H9 (cell line): ENCODE measurements around the gene ATP13A4. TPM values are rescaled to one million over a fixed set of nuclear protein-coding genes. Genes with fewer than 3 reads are reported as not detected.
A peak's percentile ranks its signal among the peaks of the same experiment; 100 is the strongest.
"Not testable (repeated sequence)": the region's sequence is repeated elsewhere in the genome, so short reads cannot be mapped to it uniquely, and the experiment has no call there.

Experiments
- DNase-seq: peaks from one replicate; pipeline ENCODE4 v3.0.0-alpha.2; 2017
- H2AFZ ChIP-seq: one replicate; pipeline ENCODE4 v1.6.1; 2013; ENCODE audit warnings: mild to moderate bottlenecking, low read length, control low read depth, moderate library complexity
- H2AK5ac ChIP-seq: 2 replicates; pipeline ENCODE4 v1.6.1; 2013; ENCODE audit warnings: low read length, control low read depth, mixed read lengths; ENCODE audit not compliant: insufficient read length
- H2BK120ac ChIP-seq: one replicate; pipeline ENCODE4 v1.6.1; 2013; ENCODE audit warnings: low read depth, mild to moderate bottlenecking, low read length, control low read depth, inconsistent platforms; ENCODE audit not compliant: poor library complexity, severe bottlenecking
- H2BK12ac ChIP-seq: 2 replicates; pipeline ENCODE4 v1.6.1; 2013; ENCODE audit warnings: low read length, control low read depth, mixed read lengths, low read depth; ENCODE audit not compliant: insufficient read length
- H2BK15ac ChIP-seq: 2 replicates; pipeline ENCODE4 v1.6.1; 2013; ENCODE audit warnings: low read depth, low read length, control low read depth
- H2BK20ac ChIP-seq: one replicate; pipeline ENCODE4 v1.6.1; 2013; ENCODE audit warnings: low read depth, mild to moderate bottlenecking, low read length, control low read depth, inconsistent platforms; ENCODE audit not compliant: poor library complexity, severe bottlenecking
- H2BK5ac ChIP-seq: 2 replicates; pipeline ENCODE4 v1.6.1; 2013; ENCODE audit warnings: low read length, control low read depth, mixed read lengths; ENCODE audit not compliant: insufficient read length
- H3K14ac ChIP-seq: 2 replicates; pipeline ENCODE4 v1.6.1; 2013; ENCODE audit warnings: low read length, control low read depth; ENCODE audit not compliant: insufficient read depth
- H3K18ac ChIP-seq: 2 replicates; pipeline ENCODE4 v1.6.1; 2013; ENCODE audit warnings: low read depth, mild to moderate bottlenecking, mixed read lengths, low read length, control low read depth; ENCODE audit not compliant: insufficient read length
- H3K23ac ChIP-seq: 2 replicates; pipeline ENCODE4 v1.6.1; 2013; ENCODE audit warnings: low read length, control low read depth, mixed read lengths, low read depth; ENCODE audit not compliant: insufficient read length
- H3K23me2 ChIP-seq: 2 replicates; pipeline ENCODE4 v1.6.1; 2013; ENCODE audit warnings: low read depth, mild to moderate bottlenecking, mixed read lengths, low read length, control low read depth; ENCODE audit not compliant: insufficient read length, poor library complexity, severe bottlenecking
- H3K27ac ChIP-seq: 2 replicates; pipeline ENCODE4 v1.5.1; 2013; ENCODE audit warnings: low read length, control low read depth, mixed read lengths, low read depth; ENCODE audit not compliant: insufficient read length
- H3K27me3 ChIP-seq: 2 replicates; pipeline ENCODE4 v1.6.1; 2013; ENCODE audit warnings: low read length, control low read depth, inconsistent platforms; ENCODE audit not compliant: insufficient read depth
- H3K4ac ChIP-seq: 2 replicates; pipeline ENCODE4 v1.6.1; 2013; ENCODE audit warnings: low read depth, mild to moderate bottlenecking, control low read depth, inconsistent platforms, low read length, moderate library complexity
- H3K4me1 ChIP-seq: 2 replicates; pipeline ENCODE4 v1.6.1; 2013; ENCODE audit warnings: low read length, control low read depth, inconsistent platforms; ENCODE audit not compliant: insufficient read depth
- H3K4me2 ChIP-seq: 2 replicates; pipeline ENCODE4 v1.6.1; 2013; ENCODE audit warnings: low read length, control low read depth, mixed read lengths; ENCODE audit not compliant: insufficient read length, insufficient read depth
- H3K56ac ChIP-seq: 2 replicates; pipeline ENCODE4 v1.6.1; 2013; ENCODE audit warnings: low read depth, mild to moderate bottlenecking, mixed read lengths, low read length, control low read depth; ENCODE audit not compliant: insufficient read length
- H3K79me1 ChIP-seq: 2 replicates; pipeline ENCODE4 v1.6.1; 2013; ENCODE audit warnings: low read depth, mild to moderate bottlenecking, moderate library complexity, low read length, control low read depth, inconsistent platforms; ENCODE audit not compliant: insufficient read depth, poor library complexity, severe bottlenecking
- H3K79me2 ChIP-seq: 2 replicates; pipeline ENCODE4 v1.6.1; 2013; ENCODE audit warnings: low read length, control low read depth, inconsistent platforms; ENCODE audit not compliant: insufficient read depth
- H3K9ac ChIP-seq: 2 replicates; pipeline ENCODE4 v1.6.1; 2013; ENCODE audit warnings: low read length, control low read depth, mixed read lengths; ENCODE audit not compliant: insufficient read length; ENCODE audit errors: extremely low read depth
- H3K9me3 ChIP-seq: one replicate; pipeline ENCODE4 v1.6.1; 2013; ENCODE audit warnings: low read depth, low read length, inconsistent platforms; ENCODE audit not compliant: control insufficient read depth
- H3T11ph ChIP-seq: one replicate; pipeline ENCODE4 v1.6.1; 2013; ENCODE audit warnings: mild to moderate bottlenecking, low read length, control low read depth, inconsistent platforms
- H4K20me1 ChIP-seq: one replicate; pipeline ENCODE4 v1.6.1; 2013; ENCODE audit not compliant: control insufficient read depth, insufficient read length, insufficient read depth
- H4K5ac ChIP-seq: 2 replicates; pipeline ENCODE4 v1.6.1; 2013; ENCODE audit warnings: low read depth, mild to moderate bottlenecking, mixed read lengths, low read length, control low read depth; ENCODE audit not compliant: insufficient read length
- H4K8ac ChIP-seq: replicated peaks from 2 replicates; pipeline ENCODE4 v1.6.1; 2013; ENCODE audit warnings: low read length, control low read depth, mixed read lengths, low read depth; ENCODE audit not compliant: insufficient read length
- H4K91ac ChIP-seq: 2 replicates; pipeline ENCODE4 v1.6.1; 2013; ENCODE audit warnings: low read depth, mild to moderate bottlenecking, moderate library complexity, mixed read lengths, low read length, control low read depth; ENCODE audit not compliant: insufficient read length
- H3K27ac Mint-ChIP-seq, 3 experiments: 2 replicates in 2 of 3; 3 replicates in 1 of 3; pipeline ENCODE4 v1.8.0; 2020 to 2021; ENCODE audit warnings: mixed read lengths in 3 of 3, mild to moderate bottlenecking in 1 of 3, moderate library complexity in 1 of 3
- H3K27me3 Mint-ChIP-seq: 2 replicates; pipeline ENCODE4 v1.8.0; 2021; ENCODE audit warnings: low read depth, mild to moderate bottlenecking, moderate library complexity, mixed read lengths
- H3K36me3 Mint-ChIP-seq, 3 experiments: 2 replicates in 2 of 3; 3 replicates in 1 of 3; pipeline ENCODE4 v1.8.0; 2020 to 2021; ENCODE audit warnings: low read depth in 3 of 3, mixed read lengths in 3 of 3; ENCODE audit not compliant: insufficient read depth in 1 of 3
- H3K4me1 Mint-ChIP-seq, 2 experiments: 2 replicates each; pipeline ENCODE4 v1.8.0; 2020; ENCODE audit warnings: mixed read lengths in 2 of 2
- H3K4me3 Mint-ChIP-seq, 2 experiments: 2 replicates in 1 of 2; 3 replicates in 1 of 2; pipeline ENCODE4 v1.8.0; 2020 to 2021; ENCODE audit warnings: mild to moderate bottlenecking in 2 of 2, mixed read lengths in 2 of 2, moderate library complexity in 1 of 2
- H3K9me3 Mint-ChIP-seq, 2 experiments: 2 replicates in 1 of 2; 3 replicates in 1 of 2; pipeline ENCODE4 v1.8.0; 2020; ENCODE audit warnings: mild to moderate bottlenecking in 2 of 2, mixed read lengths in 2 of 2, moderate library complexity in 1 of 2
- CTCF ChIP-seq: fragments of 200-600 bp; sonication (generic); conservative IDR thresholded peaks from 3 replicates; pipeline ENCODE4 v1.8.0; 2021; ENCODE audit warnings: antibody characterized with exemption, mild to moderate bottlenecking
- WGBS: extraction: QIAGEN DNeasy Blood & Tissue Kit; methylation state at CpG from one replicate; pipeline ENCODE4 v1.1.7; 2013; ENCODE audit warnings: missing lambda C conversion rate, low lambda C conversion rate, mixed read lengths; ENCODE audit not compliant: insufficient read length; ENCODE audit errors: extremely low coverage; 5-methylcytosine and 5-hydroxymethylcytosine counted together
- total RNA-seq: library from RNA; stranded (reverse); gene quantifications from 2 replicates; pipeline ENCODE4 v1.2.1, GENCODE V29; 2021

The ATP13A4 gene
- total RNA-seq, 1 experiment from 2014 or later = 0.13 TPM

- H3T11ph ChIP-seq = no peak overlapping the region
- H4K8ac ChIP-seq = no peak overlapping the region
- no peak overlapping the region for H3K23ac ChIP-seq
- H3K79me1 ChIP-seq = no peaks in the 10 kb centered on the region
- no peak for DNase-seq
- Mint-ChIP-seq H3K4me3 (no peak overlapping the region), H3K9me3 (no peaks in the 10 kb centered on the region), H3K27me3 (no peaks in the 10 kb centered on the region), H3K36me3 (no peaks in the 10 kb centered on the region), H3K4me1 (peaks cover 2% of the 10 kb centered on the region in 2 experiments; a peak in 1 of 4 replicates), H3K27ac (no peak overlapping the region)
- no peak overlapping the region for H3K9ac ChIP-seq
- TF ChIP-seq CTCF = no peak
- no peak overlapping the region for H4K91ac ChIP-seq
- no peaks in the 10 kb centered on the region for H3K4me1 ChIP-seq
- H3K18ac ChIP-seq = no peak overlapping the region
- H2AFZ ChIP-seq = no peak overlapping the region
- no peaks in the 10 kb centered on the region for H3K23me2 ChIP-seq
- no peak overlapping the region for H2AK5ac ChIP-seq
- no peak overlapping the region for H2BK15ac ChIP-seq
- no peak overlapping the region for H3K4ac ChIP-seq
- H4K5ac ChIP-seq = peak overlapping the region; percentile 63
- H3K79me2 ChIP-seq = no peaks in the 10 kb centered on the region
- H3K4me2 ChIP-seq = no peak overlapping the region
- no peak overlapping the region for H3K27ac ChIP-seq
- no peak overlapping the region for H3K56ac ChIP-seq
- no peaks in the 10 kb centered on the region for H4K20me1 ChIP-seq
- no peaks in the 10 kb centered on the region for H3K9me3 ChIP-seq
- H2BK120ac ChIP-seq = no peak overlapping the region
- H2BK12ac ChIP-seq = no peak overlapping the region
- no peak overlapping the region for H2BK5ac ChIP-seq
- 100% methylated on average over 1 of the region's 7 CpGs for WGBS
- H2BK20ac ChIP-seq = no peak overlapping the region
- no peaks in the 10 kb centered on the region for H3K27me3 ChIP-seq
- H3K14ac ChIP-seq = no peak overlapping the region
Observed at GRCh38 chr3:193530231-193531165, 24.2 kb downstream of the ATP13A4 start.

GRCh38 chr3:193526085-193526484 is 28.6 kb downstream of the ATP13A4 start:
- H3K79me2 ChIP-seq, H3K27me3 ChIP-seq, H3K9me3 Mint-ChIP-seq, H3T11ph ChIP-seq, H3K9me3 ChIP-seq, H3K14ac ChIP-seq, H2AK5ac ChIP-seq, H3K23ac ChIP-seq, H2BK120ac ChIP-seq, H3K23me2 ChIP-seq, H3K9ac ChIP-seq, H4K8ac ChIP-seq, H2BK12ac ChIP-seq, H4K91ac ChIP-seq, H2BK15ac ChIP-seq, H4K5ac ChIP-seq, H2BK20ac ChIP-seq, H3K18ac ChIP-seq, H3K4ac ChIP-seq, H3K4me1 ChIP-seq, H3K27me3 Mint-ChIP-seq, DNase-seq, H2AFZ ChIP-seq, H3K56ac ChIP-seq, H3K4me3 Mint-ChIP-seq, H3K36me3 Mint-ChIP-seq, H3K4me2 ChIP-seq, H4K20me1 ChIP-seq, H3K27ac ChIP-seq, H3K4me1 Mint-ChIP-seq, H2BK5ac ChIP-seq, H3K79me1 ChIP-seq: not testable (repeated sequence)
- WGBS = no CpG with 5 or more reads among the region's 2 CpGs
- H3K27ac Mint-ChIP-seq = 0 out of 7 replicates have a peak overlapping the region, but pooled peaks of 1 of the 3 experiments have one; percentile 67
